NCI-H510A treated with DMSO at 0.1 percent for 48 hours (cell line): Measurements from ENCODE around the gene ANTXRL.
"Not testable (repeated sequence)": the region's sequence is repeated elsewhere in the genome, so short reads cannot be mapped to it uniquely, and the experiment has no call there.

ENCODE experiments used
- DNase-seq: peaks from one replicate; lab custom pipeline; 2025; lab: John Stamatoyannopoulos, UW

ANTXRL gene

DNA sequence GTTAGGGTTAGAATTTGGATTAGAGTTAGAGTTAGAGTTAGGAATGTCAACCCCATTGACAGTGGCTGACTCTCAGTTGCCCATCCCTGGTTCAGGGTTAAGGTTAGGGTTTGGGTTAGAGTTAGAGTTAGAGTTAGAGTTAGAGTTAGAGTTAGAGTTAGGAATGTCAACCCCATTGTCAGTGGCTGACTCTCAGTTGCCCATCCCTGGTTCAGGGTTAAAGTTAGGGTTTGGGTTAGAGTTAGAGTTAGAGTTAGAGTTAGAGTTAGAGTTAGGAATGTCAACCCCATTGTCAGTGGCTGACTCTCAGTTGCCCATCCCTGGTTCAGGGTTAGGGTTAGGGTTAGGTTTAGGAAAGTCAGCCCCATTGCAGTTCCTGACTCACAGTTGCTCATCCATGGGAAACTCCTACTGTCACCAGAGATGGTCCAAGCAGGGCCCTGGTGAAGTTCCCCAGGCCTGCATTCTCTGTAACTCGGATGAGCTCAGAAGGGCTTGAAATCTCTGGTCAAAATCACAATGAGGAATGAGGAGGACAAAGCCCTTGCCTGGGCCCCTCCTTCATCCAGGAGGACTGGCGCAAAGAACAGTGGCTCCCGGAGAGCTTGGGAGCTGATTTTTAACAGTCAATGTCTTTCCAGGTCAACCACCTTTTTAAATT lies 8.7 kb downstream of the ANTXRL start:
- not testable (repeated sequence) for DNase-seq

DNA sequence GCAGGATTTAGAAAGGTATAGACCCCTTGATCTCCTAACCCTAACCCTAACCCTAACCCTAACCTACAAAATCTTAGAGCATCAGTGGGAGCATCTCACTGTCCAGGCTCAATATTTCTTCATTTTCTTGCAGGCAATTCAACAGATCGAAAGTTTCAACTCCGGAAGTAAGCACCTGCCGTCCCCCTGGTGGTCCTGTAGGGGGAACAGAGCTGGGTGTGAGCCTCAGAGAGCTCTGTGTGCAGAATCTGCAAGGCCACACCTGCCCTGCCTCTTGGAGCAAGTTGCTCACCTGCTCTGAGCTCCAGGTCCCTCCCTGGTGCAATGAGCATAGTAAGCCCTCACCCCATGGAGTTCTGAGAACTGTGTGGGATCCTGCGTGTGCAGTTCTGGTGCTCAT lies 9.3 kb downstream of the ANTXRL start:
- not testable (repeated sequence) for DNase-seq

DNA sequence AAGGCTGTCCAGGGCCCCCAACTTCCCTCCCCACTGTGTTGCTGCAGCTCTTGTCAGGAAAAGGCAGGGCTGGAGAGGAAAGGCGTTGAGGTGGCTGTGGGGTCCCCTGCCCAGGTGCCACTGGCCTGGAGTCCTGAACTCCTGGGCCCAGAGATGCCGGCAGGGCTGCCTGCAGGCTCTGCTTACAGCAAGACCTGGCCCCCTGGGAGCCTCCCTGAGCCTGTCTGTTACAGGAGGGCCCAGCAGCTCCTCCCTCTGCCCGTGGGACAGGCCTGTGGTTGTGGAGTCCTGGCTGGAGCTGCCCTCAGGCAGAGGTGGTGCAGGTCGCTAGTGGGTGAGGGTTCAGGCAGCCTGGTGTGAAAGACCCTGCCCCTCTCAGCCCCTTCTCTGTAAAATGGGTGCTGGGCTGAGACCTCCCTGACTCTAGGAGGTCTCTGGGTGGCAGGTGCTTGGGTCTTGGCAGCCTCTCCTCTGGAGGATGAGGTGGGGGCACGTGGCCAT lies 9.9 kb downstream of the ANTXRL start:
- no peak for DNase-seq

DNA sequence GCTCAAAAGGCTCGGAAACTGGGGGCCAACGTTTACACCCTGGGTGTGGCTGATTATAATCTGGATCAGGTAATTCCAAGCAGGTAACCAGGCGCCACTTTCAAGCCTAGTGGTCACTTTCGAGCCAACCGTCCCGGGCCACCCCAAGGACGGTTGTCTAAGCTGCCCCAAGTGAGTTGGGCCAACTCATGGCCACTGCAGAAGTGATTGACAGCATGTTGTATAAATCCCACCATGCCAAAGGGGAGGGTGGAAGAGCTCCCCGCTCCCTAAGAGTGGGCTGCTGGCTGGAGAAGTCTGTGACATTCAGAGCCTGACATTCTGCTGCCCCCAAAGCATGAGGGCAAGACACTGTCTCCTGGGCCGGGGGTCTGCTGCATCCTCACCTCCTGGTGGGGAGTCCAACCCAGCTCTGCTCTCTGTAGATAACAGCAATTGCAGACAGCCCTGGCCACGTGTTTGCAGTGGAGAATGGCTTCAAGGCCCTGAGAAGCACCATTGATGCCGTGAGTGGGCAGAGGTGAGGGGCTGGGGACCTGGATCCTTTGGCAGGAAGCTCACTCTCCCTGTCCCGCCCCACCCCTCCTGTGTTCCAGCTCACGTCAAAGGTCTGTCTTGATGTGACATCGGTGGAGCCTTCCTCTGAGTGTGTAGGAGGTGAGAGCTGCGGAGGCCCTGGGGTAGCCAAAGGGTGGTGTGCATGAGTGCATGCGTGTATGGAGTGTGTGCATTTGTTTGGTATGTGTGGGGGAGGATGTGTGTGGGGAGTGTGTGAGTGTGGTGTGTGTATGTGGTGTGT lies 10.8 kb downstream of the ANTXRL start:
- no peak for DNase-seq

DNA sequence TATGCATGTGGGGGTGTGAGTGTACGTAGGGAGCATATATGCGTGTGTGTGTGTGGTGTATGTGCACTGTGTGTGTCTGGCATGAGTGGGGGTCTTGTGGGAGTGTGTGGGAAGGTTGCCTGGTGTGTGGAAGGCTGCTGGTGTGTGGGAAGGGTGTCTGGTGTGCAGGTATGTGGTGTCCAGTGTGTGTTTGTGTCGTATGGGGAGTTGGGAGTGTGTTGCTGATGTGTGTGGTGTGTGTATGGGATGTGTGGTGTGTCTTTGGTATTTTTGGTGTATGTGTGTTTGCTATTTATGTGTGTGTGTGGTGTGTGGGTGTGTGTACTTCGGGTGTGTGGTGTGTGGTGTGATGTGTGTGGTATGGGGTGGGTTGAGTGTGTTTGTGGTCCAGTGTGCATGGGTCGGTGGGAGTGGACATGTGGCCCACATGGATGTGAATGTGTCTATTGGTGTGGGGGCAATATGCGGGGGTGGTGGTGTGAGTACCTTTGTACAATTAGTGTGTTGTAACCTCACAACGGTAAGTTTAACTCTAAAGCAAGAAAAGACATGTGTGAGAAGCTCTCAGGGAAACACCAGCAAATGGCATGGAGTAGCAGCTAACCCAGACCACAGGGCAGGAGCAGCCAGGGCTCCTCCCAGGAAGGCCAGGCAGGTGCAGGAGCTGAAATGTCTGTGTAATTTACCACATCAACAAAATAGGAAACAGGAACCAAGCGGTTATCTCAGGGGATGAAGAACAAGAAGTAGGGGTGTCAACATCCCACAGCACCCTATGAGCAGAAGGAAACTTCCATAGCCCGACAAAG lies 11.9 kb downstream of the ANTXRL start:
- DNase-seq: no peak

DNA sequence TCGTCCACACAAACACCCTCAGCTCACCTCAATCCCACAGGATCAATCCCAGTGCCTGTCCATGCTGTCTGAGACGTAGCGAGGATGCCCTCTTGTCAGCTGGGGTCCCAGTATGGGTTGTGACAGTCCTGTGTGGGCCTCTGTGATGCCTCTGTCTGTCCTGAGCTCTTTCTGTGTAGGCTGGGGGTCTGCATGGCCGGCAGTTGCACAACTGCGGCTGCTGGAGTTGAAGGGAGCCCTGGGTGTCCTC lies 12.4 kb downstream of the ANTXRL start:
- DNase-seq: no peak

DNA sequence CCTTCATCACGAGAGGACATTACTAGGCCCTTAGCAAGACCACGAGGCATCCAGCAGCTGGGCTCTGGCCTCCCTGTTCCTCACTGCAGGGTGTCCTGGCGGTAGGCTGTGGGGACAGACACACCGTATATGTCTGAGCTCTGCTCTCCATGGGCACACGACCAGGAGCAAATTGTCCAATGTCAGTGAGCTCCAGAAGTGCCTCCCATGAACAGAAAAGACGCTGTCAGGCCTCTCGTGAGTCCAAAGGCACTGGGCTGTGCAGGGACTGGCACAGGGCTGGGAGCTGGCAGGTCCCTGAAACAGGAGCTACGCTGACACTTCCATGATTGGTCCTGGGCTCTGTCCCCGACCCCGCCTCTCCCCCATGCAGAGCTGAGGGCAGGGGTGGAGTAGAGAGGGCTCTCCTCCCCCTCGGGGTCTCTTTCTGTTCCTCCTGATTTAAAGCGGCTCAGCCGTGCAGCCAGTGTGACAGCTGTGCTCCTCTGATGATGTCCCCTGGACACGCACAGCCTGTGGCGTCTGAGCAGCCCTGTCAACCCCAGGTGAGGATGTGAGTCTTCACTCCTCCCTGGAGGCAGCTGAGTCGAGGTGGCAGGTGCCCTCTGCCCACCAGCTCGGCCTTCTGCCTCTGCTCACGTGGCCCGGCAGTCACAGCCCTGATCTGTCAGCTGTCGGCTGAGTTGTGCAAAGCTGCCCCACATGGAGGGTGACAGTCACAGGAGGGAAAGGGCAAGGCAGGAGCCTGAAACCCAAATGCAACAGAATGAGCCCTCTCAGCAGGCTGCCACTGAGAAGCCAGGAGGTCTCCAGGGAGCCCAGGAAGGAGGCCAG lies 13.0 kb downstream of the ANTXRL start:
- peak; percentile 23 for DNase-seq

DNA sequence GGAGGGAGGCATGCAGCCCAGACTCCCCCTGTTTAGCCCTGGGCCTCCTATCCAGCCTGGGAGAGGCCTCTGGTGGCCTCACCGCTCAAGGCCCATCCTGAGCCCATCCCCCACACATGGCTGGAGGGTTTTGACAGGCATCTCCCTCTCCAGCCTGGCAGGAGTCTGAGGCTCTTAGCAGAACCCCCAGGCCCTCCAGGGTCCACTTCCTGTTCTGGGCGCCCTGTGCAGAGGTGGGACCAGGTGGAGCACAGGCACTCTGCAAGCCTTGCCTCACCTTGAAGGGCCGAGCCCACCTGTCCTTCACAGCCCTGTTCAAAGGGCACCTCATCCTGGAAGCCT lies 13.5 kb downstream of the ANTXRL start:
- DNase-seq: not testable (repeated sequence)

DNA sequence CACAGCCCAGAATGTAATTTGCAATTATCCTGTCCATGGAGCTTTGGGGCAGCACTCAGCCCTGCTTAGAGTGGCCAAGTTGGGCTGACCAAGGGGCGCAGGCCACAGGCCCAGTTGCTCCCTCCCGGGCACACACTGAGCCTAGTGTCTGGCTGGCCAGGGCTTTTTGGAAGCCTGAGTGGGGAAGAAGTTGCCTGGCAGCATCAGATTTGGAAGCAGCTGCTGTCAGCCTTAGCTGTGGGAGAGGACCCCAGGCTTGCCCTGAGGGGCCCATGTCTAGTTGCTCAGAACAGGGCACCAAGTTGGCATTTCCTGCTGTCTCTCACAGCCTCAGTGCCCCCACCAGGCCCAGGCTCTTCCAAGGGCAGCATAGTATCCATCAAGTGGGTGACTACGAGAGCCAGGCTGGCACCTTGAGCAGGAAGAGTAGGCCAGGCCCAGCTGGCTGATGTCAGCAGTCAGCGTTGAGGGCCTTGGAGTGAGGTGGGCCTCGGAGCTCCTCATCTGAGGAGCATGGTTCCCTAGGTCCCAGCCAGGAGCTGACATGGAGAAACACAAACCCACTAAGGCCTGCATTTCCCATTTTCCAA lies 14.4 kb downstream of the ANTXRL start:
- no peak for DNase-seq

DNA sequence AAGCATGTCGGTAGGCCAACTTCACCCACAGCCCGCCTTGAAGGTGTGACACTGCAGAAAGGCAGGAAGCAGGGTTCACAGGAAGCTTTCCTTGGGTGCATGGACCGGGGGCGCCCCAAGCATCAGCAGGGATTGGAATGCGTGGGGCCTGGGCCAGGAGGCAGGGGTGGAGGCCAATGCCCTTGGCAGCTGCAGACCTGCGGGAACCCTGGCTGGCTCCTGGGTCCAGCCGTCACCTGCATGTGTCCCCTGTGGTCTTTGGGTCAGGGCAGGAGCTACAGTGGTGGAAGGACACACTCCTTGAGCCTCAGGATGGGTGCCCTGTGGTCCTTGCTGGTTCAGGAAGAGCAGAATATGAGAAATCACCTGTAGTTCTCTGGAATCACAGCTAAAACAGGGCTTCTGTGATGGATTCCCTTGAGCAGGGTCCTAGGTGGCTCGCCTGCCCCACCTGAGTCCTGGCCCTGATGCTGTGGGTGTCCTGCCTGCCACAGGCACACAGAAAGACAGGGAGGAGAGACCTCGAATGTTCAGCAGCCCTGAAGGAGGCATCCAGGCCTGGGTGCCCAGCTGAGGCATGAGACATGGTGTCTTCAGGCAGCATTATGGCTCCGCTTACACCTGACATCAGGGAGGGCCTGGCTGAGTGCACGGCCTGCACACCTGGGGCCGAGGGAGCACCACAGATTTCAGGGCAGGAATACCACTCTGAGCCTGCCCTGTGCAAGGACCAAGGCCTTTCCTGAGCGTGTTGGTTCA lies 15.1 kb downstream of the ANTXRL start:
- no peak for DNase-seq

DNA sequence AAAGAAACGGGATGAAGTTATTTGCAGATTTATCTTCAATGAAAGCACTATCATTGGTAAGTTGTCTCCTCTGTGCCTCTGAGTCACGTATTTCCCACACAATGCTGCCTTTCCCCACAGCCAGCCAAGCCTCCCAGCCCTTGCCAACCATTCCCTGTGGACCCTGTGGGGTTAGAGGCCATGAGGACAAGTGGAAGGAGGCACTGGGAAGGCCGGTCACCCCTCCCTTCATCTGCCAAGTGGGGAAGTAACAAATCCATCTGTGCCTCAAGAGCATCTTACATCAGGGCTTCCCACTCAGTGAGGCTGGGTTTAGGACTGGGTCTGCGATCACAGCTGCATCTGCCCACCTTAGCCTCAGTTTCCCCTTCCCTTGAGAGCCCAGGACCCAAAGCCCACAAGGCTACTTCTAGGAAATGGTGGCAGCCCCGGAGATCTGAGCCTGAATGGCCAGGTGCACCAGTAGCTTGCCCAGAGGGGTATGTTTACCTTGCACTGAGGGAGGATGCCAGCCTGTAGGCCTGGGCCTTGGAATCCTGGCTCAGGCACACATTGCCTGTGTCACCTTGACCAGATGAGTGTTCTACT lies 16.1 kb downstream of the ANTXRL start:
- not testable (repeated sequence) for DNase-seq

DNA sequence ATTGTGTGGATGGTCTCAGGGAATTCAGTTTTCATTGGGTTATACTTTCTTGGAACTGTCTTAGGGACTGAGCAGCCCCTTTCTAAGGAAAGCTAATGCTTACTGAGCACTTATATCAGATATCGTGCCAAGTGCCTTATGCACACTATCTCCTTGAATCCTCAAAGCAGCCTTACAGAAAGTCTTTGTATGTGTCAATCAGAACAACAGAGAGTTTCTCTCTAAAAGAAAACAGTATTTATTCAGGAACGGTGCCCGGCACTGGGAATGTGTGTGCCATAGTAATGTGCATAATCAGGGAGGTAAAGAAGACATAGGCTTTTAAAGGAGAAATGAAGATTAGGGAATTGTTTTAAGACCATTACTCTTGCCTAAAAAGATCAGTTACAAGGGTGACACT lies 17.3 kb downstream of the ANTXRL start:
- DNase-seq: no peak

DNA sequence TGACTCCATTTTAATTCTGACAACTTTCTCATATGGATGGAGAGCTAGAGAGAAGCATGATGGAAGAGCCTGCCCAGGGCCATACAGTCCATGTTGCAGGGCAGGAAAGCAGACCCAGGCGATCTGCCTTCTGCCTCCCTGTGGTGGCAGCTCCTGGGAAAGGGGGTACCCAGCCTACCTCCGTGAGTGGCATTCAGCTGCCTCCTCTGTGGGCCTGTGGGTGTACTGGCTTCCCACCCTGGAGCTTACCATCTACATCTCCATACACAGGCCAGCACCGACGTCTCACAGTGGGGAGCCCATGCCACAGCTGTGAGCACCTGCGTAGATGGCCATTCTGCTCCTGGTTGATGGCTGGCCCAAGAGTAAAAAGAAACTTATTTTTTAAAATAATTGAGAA lies 17.9 kb downstream of the ANTXRL start:
- DNase-seq: not testable (repeated sequence)

DNA sequence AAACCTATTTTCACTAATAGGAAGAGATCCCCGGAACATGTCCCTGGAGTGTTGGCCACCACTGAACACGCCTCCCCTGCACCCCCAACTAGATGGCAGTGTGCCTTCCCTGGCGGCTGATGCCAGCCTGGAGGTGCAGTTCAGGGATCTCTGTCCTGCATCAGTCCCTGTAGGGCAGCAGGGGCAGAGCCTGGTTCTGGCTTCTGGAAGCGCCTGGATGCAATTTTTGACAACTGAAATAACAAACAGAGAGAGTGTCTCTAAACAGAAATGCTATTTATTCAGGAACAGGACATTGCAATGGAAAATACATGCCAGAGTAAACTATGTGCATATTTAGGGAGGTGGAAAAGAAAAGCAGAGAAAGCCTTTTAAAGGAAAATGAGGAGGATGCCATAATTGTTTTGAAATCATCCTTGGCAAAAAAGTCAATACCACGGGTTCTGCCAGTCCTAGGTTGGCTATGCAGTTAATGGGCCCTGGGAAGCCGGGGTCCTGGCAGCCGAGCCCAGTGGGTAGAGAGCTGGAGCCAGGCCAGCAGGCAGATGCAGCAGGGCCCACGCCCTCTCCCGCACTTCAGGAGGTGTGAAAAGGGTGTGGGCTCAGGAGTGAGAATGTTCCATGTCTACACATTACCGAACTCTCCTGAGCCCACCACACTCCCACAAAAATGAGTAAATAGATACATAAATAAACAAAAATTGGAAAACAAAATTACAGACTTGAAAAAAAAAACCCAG lies 18.5 kb downstream of the ANTXRL start:
- DNase-seq: no peak

DNA sequence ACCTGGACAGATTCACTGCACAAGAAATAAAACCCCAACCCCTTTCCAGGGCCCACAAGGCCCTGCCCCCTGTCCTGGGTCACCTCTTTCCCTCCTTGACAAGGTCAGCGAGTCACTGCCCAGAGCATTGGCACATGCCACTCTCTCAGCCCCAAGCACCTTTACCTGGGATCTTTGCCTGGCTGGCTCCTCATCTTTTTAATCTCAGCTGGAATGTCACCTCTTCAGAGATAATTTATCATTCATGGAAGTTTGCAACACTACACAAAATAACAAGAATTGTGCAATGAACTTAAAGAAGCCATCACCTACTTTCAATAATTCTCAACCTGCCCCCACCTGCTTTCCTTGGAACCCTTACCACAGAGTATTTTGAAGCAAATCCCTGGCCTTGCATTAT lies 19.2 kb downstream of the ANTXRL start:
- DNase-seq: no peak

DNA sequence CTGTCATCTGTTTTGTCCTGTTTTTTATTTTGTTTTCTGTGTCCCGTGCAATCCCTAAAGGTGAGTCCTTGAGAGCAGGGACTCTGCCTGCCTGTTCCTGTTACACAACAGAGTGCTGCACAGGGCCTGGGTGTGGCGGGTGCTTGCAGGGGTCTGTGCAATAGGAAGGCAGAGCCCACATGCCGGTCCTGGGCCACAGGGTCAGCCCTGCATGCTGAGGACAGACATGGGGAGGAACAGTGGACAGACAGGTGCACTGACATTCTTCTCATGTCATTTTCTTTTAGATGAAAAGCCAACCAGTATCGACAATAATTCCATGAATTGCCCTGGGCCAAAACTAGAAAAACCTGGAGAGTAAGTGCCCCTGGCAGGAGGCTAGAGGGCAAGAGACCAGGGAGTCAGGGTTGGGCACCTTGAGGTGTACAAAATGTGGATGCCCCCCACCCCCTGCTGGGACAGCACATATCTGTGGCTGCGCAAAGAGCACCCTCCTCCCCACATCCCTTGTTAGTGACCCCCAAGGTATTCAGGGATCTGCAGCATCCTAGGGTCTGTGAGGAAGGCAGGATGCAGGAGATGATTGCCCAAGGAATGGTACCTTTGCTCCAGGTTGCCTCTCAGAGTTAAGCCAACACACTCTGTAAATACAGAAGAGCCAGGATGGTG lies 19.9 kb downstream of the ANTXRL start:
- no peak for DNase-seq

DNA sequence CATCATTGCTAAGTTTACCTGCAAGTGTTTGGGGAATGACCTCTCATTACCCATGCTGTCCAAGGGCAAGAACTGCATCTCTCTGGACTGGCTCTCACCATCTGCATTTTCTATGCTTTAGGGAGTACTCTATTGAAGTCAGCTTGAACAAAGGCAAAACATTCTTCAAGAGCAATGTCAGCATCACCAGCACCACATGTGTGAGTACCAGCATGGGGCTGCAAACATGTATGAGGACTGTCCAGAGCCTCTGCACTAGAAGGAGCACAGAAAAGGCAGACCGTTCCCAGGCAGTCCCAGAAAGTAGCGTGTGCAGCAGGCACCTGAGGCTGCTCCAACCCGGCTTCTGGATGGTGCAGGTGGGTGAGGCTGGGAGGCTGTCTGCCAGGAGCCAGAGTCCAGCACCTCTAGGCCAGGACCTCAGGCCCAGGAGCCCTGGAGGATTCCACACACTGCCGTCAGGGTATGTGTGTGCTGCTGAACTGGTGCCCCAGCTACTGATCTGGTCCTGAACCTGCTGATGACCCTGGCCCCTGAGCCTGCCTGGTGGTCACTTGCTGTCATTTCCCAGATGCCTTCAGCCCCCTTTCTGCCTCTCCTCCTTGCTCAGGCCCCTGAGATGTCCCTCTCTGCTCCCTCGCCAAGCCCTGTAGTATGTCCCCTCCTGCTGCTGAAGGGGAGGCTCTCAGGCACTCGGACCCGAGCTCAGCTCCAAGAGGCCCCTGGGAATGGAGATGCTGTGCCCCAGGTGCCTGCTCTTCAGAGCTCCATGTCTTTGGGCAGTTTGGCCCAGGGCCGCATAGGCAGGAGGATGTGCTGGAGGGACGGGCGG lies 20.7 kb downstream of the ANTXRL start:
- no peak for DNase-seq

DNA sequence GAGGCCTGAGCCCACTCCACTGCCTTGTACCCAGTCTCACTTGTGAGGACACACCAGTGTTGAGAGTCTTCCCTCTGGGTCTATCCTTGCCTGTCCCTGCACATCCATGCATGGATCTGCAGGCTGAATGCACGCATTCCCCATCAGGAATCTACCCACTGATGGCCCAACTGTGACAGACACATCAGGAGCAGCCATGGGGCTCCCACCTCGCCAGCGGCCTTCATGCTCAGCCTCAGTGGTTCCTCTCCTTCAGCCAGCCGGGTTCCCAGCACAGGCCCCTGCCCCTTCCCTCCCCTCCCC lies 21.3 kb downstream of the ANTXRL start:
- no peak for DNase-seq
